ENCODE results near the gene PADI1.

The PADI1 gene

GRCh38 chr1:17204546-17205440 lies at the start of gene PADI1:
Gene PADI1 (plus strand): TSS chr1:17205128. CDS start chr1:17205218, 90 bp downstream.
- DNase-seq = no peak

- DNase-seq = no peak
Measured at GRCh38 chr1:17155257-17155920, 49.5 kb upstream of the PADI1 start.

GRCh38 chr1:17156108-17156507 lies 48.8 kb upstream of the PADI1 start:
- DNase-seq = no peak

DNA sequence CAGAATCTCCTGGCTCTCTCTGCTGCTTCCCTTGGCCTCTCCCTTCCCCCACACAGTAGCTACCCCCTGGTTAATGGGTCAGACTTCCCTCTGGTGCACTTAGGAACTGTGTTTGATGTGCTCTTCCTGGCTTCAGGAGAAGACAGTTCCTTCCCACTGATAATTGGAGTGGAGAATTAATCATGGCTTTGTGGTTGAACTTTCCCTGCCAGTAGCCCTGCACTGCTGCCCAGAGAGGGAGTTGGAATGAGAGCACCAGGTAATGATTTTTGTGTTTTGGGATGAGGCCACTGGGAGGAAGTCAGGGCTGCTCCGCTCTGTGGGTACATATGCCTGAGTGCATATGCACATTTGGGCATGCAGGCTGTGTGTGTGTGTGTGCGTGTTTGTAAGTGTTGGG lies 46.0 kb upstream of the PADI1 start:
- DNase-seq = no peak

- DNase-seq = no peak
Measured at GRCh38 chr1:17161137-17161740, 43.7 kb upstream of the PADI1 start.

- no peak for DNase-seq
Measured at GRCh38 chr1:17161926-17162800, 42.8 kb upstream of the PADI1 start.

GRCh38 chr1:17162941-17163340 lies 42.0 kb upstream of the PADI1 start:
- DNase-seq = no peak

GRCh38 chr1:17163371-17163770 lies 41.6 kb upstream of the PADI1 start:
- no peak for DNase-seq

DNA sequence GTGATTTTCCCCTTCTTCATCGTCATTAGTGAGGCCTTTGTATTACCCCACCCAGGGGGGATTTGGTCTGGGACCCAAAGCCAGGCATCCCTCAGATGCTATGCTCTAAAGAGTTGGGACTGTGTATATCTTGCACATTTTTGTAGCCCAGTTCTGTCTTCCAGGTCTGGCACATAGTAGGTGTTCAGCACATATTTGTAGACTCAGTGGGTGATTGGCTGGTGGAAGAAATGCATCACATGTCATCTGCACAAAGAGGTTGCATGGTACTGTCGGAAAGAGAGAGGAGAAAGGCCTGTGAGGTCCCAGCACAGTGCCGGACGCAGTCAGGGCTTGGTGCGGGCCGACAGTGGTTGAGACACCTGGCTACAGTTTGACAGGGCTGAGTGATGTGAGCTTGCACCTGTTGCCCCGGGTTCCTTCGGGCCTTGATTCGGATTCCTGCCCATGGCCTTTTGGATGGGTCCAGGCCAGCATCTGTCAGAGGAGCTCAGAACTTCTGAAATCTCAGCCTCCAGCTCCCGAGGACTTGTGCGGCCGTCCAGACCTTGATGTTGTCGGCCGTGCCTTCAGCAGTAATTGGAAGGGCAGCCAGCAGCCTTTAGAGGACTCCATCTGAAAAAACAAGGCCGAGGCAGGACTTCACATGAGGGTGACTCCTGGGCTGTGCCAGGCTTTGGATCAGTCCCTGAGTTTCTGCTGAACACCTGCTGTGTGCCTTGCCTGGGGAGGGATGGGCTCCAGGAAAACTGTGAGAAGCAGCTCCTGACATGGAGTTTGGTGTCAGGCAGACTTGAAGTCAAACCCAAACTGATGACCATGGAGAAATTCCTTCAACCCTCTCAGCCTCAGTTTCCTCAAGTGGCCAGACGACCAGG lies 40.9 kb upstream of the PADI1 start:
- DNase-seq = no peak

DNA sequence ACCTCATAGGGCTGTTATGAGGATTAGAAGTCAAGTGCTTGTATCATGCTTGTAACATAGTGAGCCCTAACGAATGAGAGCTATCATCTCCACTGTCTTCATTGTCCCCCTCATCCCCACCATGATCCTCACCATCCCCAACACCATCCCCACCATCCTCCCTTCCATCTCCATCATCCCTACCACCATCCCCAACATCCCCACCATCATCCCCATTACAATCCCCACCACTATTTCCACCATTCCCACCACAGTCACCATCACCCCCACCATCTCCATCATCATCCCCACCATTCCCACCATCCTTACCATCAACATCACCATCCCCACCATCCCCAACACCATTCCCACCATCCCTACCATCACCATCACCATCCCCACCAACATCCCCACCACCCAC lies 39.1 kb upstream of the PADI1 start:
- DNase-seq = no peak

DNA sequence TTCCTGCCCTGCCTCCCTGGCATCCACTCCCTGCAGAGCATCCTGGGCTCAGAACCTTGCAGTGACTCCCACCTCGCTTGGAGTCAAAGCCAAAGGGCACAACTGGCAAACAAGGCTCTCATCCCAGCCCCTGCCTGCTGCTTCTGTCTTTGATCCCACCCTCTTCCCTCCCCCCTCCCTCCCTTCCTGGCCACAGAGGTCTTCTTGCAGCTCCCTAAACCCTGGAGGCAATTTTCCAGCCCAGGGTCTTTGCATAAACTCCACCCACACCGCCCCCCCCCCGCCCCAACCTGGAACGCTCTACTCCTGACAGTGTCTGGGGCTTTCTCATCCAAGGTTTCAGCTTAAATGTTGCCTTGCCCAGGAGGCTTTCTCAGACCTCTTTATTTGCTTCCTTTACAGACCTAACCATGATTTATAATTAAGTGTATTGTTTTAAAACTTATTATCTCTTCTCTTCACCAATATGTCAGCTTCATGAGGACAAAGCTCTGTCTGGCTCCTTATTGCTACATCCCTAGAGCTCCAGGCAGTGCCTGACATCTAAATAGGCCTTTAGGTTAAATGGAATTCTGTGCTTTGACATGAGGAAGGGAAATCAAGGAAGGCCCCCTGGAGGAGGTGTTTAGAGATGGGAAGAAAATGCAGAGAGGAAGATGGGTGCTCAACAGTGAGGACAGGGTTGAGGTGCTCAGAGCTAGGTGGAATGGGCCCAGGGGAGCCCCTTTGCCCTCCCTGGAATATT lies 37.7 kb upstream of the PADI1 start:
- DNase-seq = no peak

GRCh38 chr1:17167786-17168090 lies 37.2 kb upstream of the PADI1 start:
- no peak for DNase-seq

GRCh38 chr1:17168091-17168876 lies 36.6 kb upstream of the PADI1 start:
- no peak for DNase-seq

DNA sequence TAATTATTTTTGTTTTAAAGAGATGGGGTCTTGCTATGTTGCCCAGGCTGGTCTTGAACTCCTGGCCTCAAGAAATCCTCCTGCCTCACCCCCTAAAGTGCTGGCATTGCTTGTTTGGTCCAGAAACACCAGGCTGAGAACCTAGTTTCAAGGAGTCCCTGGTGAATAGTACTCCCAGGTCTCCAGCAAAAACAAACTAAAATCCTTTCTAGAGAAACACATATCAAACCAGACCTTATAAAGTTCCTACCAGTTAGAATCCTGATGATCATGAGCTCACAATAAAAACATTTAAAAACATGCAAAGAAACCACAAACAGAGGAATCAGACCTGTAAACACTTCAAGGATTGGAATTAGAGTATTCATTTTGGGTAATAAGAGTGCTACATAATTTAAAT lies 34.4 kb upstream of the PADI1 start:
- DNase-seq = no peak

GRCh38 chr1:17173217-17173616 lies 31.7 kb upstream of the PADI1 start:
- no peak for DNase-seq

DNA sequence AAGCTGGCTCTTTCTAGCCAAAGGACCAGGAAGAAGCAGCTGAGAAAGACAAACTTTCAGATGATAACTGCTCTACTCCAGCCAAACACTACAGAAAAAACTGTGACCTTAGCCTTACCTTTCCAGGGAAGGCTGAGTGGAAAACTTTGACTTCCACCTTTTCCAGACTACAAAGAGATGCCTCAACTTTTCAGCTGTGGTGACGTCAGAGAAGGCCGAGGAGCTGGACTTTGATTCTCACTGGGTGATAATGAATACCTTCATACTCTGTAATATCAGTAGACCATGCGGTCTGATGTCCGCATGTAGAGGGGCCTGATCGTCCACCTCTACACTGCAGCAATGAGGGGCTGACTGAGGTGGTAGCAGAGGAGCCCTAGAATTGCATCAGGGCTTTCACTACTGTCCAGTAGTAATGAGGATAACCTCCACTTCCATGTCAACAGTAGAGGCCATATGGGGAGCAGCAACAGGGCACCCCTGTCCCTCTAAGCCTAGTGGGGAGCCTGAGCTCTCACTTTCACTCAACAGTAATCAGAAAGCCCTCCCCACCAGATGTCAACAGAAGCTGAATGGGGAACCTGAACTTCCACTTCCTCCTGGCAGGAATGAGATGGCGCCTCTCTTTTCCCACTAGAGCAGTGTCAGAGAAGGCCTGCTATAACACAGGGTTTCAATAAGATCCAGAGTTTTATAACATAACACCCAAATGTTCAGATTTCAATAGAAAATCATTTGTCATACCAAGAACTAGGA lies 28.4 kb upstream of the PADI1 start:
- no peak for DNase-seq

- DNase-seq = no peak
Measured at GRCh38 chr1:17177651-17178050, 27.3 kb upstream of the PADI1 start.

DNA sequence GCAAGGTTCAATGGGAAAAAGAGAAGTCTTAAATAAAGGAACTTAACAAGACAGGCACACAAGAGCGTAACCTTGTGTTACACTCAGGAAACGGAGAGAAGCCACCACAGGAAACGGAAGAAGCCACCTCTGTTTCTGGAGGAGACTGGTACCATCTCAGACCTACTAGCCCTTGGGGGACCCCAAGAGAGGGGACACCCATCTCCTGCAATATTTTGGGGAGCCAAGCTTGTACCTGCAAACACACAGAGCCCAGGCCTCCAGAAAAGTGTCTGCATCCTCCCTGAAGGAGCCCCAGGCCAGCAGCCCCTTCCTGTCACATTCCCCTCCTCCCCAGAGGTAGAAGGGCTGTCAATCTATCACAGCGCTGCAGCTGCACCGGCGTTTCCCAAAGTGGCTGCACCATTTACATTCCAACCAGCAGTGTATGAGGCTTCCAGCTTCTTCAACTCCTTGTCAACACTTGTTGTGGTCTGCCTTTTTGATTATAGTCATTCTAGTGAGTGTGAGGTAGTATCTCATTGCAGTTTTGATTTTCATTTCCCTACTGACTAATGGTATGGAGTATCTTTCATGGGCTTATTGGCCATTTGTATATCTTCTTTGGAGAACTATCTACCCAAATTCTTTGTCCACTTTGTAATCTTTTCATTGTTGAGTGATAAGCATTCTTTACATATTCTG lies 23.0 kb upstream of the PADI1 start:
- DNase-seq = no peak

All from NCI-H2029 treated with DMSO at 0.1 percent for 48 hours (cell line).